MG63 (cell line): Measurements from ENCODE around the gene CD200R1L. TPM values are rescaled to one million over a fixed set of nuclear protein-coding genes. Genes with fewer than 3 reads are reported as not detected.

Experiments
- DNase-seq: peaks from one replicate; pipeline ENCODE4 v3.0.0-alpha.2; 2020
- H3K27me3 ChIP-seq: fragments of 250-450 bp; sonication (Bioruptor Pico); 2 replicates; pipeline ENCODE4 v1.5.1; 2020; ENCODE audit warnings: mild to moderate bottlenecking, moderate library complexity
- H3K36me3 ChIP-seq: fragments of 250-450 bp; sonication (Bioruptor Pico); 2 replicates; pipeline ENCODE4 v1.5.1; 2020; ENCODE audit warnings: mild to moderate bottlenecking, moderate library complexity
- H3K4me3 ChIP-seq: fragments of 250-450 bp; sonication (Bioruptor Pico); 2 replicates; pipeline ENCODE4 v1.5.1; 2020; ENCODE audit warnings: mild to moderate bottlenecking, moderate library complexity
- H3K9me3 ChIP-seq: fragments of 250-450 bp; sonication (Bioruptor Pico); 2 replicates; pipeline ENCODE4 v1.5.1; 2020; ENCODE audit warnings: mild to moderate bottlenecking, moderate library complexity
- total RNA-seq: library from RNA; depleted of rRNA; stranded (reverse); fragments of >200 nt; shearing (Covaris generic); gene quantifications from 2 replicates; pipeline ENCODE4 v1.2.3, GENCODE V29; 2014; ENCODE audit warnings: low replicate concordance

The CD200R1L gene
- total RNA-seq, 1 experiment from 2014 or later: not detected

- DNase-seq: no peak
- no peaks in the 10 kb centered on the region for H3K27me3 ChIP-seq
- H3K36me3 ChIP-seq: no peaks in the 10 kb centered on the region
- no peaks in the 10 kb centered on the region; the same call in 1 of the 2 replicates for H3K9me3 ChIP-seq
- no peak overlapping the region for H3K4me3 ChIP-seq
Observed at GRCh38 chr3:112806903-112807302, 39.8 kb downstream of the CD200R1L start.

GRCh38 chr3:112805126-112805525 is 41.5 kb downstream of the CD200R1L start:
- no peak for DNase-seq
- H3K9me3 ChIP-seq: no peaks in the 10 kb centered on the region; the same call in 1 of the 2 replicates

GRCh38 chr3:112804021-112804420 is 42.6 kb downstream of the CD200R1L start:
- Histone ChIP-seq H3K36me3 (no peaks in the 10 kb centered on the region), H3K9me3 (no peaks in the 10 kb centered on the region; the same call in 1 of the 2 replicates), H3K27me3 (no peaks in the 10 kb centered on the region), H3K4me3 (no peak overlapping the region)
- DNase-seq: no peak

More at GRCh38 chr3:112805126-112805525, 41.5 kb downstream of the CD200R1L start:
- Histone ChIP-seq H3K4me3 (no peak overlapping the region), H3K36me3 (no peaks in the 10 kb centered on the region), H3K27me3 (no peaks in the 10 kb centered on the region)

GRCh38 chr3:112803467-112803866 is 43.2 kb downstream of the CD200R1L start:
- DNase-seq: no peak
- no peaks in the 10 kb centered on the region; the same call in 1 of the 2 replicates for H3K9me3 ChIP-seq
- H3K27me3 ChIP-seq: no peaks in the 10 kb centered on the region
- H3K36me3 ChIP-seq: no peaks in the 10 kb centered on the region
- H3K4me3 ChIP-seq: no peak overlapping the region

- Histone ChIP-seq H3K9me3 (no peaks in the 10 kb centered on the region; the same call in 1 of the 2 replicates), H3K36me3 (no peaks in the 10 kb centered on the region), H3K4me3 (no peak overlapping the region), H3K27me3 (no peaks in the 10 kb centered on the region)
- no peak for DNase-seq
Observed at GRCh38 chr3:112802338-112802737, 44.3 kb downstream of the CD200R1L start.

- Histone ChIP-seq H3K27me3 (no peaks in the 10 kb centered on the region), H3K4me3 (no peak overlapping the region), H3K9me3 (no peaks in the 10 kb centered on the region), H3K36me3 (no peaks in the 10 kb centered on the region)
- no peak for DNase-seq
Observed at GRCh38 chr3:112799946-112800345, 46.7 kb downstream of the CD200R1L start.

GRCh38 chr3:112794622-112795172 is 52.0 kb downstream of the CD200R1L start:
- DNase-seq: no peak

GRCh38 chr3:112793326-112794081 is 53.2 kb downstream of the CD200R1L start:
- DNase-seq: peak; percentile 58
- no peaks in the 10 kb centered on the region for H3K36me3 ChIP-seq
- peaks cover 2% of the 10 kb centered on the region for H3K9me3 ChIP-seq
- H3K4me3 ChIP-seq: no peak overlapping the region
- no peaks in the 10 kb centered on the region for H3K27me3 ChIP-seq

More at GRCh38 chr3:112794622-112795172, 52.0 kb downstream of the CD200R1L start:
- Histone ChIP-seq H3K36me3 (no peaks in the 10 kb centered on the region), H3K27me3 (no peaks in the 10 kb centered on the region), H3K4me3 (no peak overlapping the region), H3K9me3 (no peaks in the 10 kb centered on the region)

GRCh38 chr3:112791736-112792135 is 54.9 kb downstream of the CD200R1L start:
- no peak for DNase-seq

GRCh38 chr3:112789787-112790186 is 56.9 kb downstream of the CD200R1L start:
- H3K27me3 ChIP-seq: no peaks in the 10 kb centered on the region
- H3K4me3 ChIP-seq: no peak overlapping the region
- no peak for DNase-seq
- peaks cover 15% of the 10 kb centered on the region for H3K9me3 ChIP-seq
- H3K36me3 ChIP-seq: no peaks in the 10 kb centered on the region

More at GRCh38 chr3:112791736-112792135, 54.9 kb downstream of the CD200R1L start:
- H3K4me3 ChIP-seq: no peak overlapping the region
- H3K9me3 ChIP-seq: peaks cover 15% of the 10 kb centered on the region
- H3K27me3 ChIP-seq: no peaks in the 10 kb centered on the region
- H3K36me3 ChIP-seq: no peaks in the 10 kb centered on the region

- no peaks in the 10 kb centered on the region for H3K36me3 ChIP-seq
- no peaks in the 10 kb centered on the region for H3K27me3 ChIP-seq
- no peak for DNase-seq
- peaks cover 15% of the 10 kb centered on the region for H3K9me3 ChIP-seq
- no peak overlapping the region for H3K4me3 ChIP-seq
Observed at GRCh38 chr3:112786881-112787579, 59.6 kb downstream of the CD200R1L start.

GRCh38 chr3:112786002-112786590 is 60.6 kb downstream of the CD200R1L start:
- H3K9me3 ChIP-seq: peaks cover 15% of the 10 kb centered on the region
- H3K27me3 ChIP-seq: no peaks in the 10 kb centered on the region
- no peak for DNase-seq

GRCh38 chr3:112785321-112786001 is 61.2 kb downstream of the CD200R1L start:
- peaks cover 15% of the 10 kb centered on the region for H3K9me3 ChIP-seq
- H3K4me3 ChIP-seq: no peak overlapping the region
- DNase-seq: no peak
- H3K27me3 ChIP-seq: no peaks in the 10 kb centered on the region
- no peaks in the 10 kb centered on the region for H3K36me3 ChIP-seq

More at GRCh38 chr3:112786002-112786590, 60.6 kb downstream of the CD200R1L start:
- Histone ChIP-seq H3K36me3 (no peaks in the 10 kb centered on the region), H3K4me3 (no peak overlapping the region)

GRCh38 chr3:112782491-112782890 is 64.2 kb downstream of the CD200R1L start:
- H3K36me3 ChIP-seq: no peaks in the 10 kb centered on the region

GRCh38 chr3:112781599-112781998 is 65.1 kb downstream of the CD200R1L start:
- H3K27me3 ChIP-seq: no peaks in the 10 kb centered on the region
- H3K9me3 ChIP-seq: no peaks in the 10 kb centered on the region
- no peaks in the 10 kb centered on the region for H3K36me3 ChIP-seq
- H3K4me3 ChIP-seq: no peak overlapping the region
- no peak for DNase-seq

More at GRCh38 chr3:112782491-112782890, 64.2 kb downstream of the CD200R1L start:
- Histone ChIP-seq H3K9me3 (peaks cover 3% of the 10 kb centered on the region), H3K4me3 (no peak overlapping the region), H3K27me3 (no peaks in the 10 kb centered on the region)
- DNase-seq: no peak
